Dermis microvascular lymphatic vessel endothelial cell (primary cell): ENCODE data around the gene PELI3. TPM values are rescaled to one million over a fixed set of nuclear protein-coding genes. Genes with fewer than 3 reads are reported as not detected.
"Not testable (repeated sequence)": the region's sequence is repeated elsewhere in the genome, so short reads cannot be mapped to it uniquely, and the experiment has no call there.

Experiments
- DNase-seq, 2 donors: peaks; one replicate each; pipeline versions ENCODE4 v3.0.0 to v3.0.0-alpha.2; 2010; ENCODE audit warnings: low read depth in 2 of 2
- total RNA-seq: library from RNA; depleted of rRNA; stranded (reverse); fragments of >200 nt; gene quantifications from 2 replicates; pipeline ENCODE4 v1.2.1, GENCODE V29; 2014

PELI3 gene, protein sequence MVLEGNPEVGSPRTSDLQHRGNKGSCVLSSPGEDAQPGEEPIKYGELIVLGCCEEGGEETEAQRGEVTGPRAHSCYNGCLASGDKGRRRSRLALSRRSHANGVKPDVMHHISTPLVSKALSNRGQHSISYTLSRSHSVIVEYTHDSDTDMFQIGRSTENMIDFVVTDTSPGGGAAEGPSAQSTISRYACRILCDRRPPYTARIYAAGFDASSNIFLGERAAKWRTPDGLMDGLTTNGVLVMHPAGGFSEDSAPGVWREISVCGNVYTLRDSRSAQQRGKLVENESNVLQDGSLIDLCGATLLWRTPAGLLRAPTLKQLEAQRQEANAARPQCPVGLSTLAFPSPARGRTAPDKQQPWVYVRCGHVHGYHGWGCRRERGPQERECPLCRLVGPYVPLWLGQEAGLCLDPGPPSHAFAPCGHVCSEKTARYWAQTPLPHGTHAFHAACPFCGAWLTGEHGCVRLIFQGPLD
- 3.3 and 5.9 TPM in 2 replicates for total RNA-seq

DNA sequence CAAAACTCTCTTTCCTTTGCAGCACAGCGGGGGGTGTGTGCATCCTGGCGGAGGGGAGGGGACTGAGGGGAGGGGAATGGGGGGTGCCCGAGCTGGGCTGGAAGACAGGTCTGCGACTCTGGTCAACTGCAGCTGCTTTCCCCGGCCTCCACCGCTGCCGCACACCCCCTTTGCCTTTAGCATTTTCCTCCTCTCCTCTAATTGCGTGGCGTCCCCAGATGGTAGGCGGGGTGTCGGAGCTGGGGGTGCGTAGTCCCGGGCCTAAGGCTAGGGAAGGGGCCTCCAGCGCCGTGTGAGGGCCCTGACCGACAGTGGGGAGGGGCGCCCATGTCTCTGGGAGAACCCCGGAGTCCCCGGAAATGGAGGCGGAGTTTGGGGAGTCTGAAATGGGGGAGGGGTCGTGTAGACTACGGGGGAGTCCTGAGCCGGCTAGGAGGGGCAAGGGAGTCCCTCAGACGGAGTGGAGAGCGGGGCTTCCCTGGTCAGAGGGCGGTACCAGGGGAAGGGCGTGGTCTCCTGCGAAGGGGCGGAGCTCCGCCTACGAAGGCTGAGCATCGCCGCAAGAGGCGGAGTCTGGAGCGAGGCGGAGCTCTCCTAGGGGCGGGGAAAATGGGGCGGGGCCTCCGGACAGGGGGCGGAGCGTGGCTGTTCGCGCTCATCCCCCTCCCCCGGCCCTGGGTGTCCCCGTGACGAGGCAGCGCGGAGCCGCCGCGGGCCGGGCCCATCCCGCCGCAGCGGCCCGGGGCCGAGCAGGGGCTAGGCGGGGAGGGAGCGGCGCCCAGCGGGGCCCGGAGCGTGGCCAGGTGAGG lies at the start of gene PELI3:
PELI3 (plus strand) TSS at position 681 of the 809 bp plus-strand sequence. CDS start 1,224 bp downstream, outside the sequence.
- DNase-seq, result peak; percentile 80 to 93

DNA sequence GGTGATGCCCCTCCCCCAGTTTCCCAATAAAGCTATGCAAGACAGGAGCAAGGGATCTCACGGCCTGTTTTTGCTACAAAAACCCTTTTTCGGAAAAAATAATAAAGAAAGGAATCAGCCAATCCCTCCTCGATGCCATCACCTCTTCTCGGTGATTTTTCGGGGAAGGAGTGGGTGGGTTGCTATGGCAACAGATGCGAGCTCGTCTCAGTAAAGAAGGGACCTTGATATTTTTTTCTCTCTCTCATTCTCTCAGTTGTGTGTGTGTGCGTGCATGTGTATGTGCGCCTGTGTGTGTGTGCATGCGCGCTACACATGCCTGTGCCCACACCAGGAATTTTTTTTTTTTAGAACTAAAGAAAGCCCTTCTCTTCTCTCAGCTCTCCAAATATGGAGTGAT lies 49.7 kb upstream of the PELI3 start:
- no peak for DNase-seq

DNA sequence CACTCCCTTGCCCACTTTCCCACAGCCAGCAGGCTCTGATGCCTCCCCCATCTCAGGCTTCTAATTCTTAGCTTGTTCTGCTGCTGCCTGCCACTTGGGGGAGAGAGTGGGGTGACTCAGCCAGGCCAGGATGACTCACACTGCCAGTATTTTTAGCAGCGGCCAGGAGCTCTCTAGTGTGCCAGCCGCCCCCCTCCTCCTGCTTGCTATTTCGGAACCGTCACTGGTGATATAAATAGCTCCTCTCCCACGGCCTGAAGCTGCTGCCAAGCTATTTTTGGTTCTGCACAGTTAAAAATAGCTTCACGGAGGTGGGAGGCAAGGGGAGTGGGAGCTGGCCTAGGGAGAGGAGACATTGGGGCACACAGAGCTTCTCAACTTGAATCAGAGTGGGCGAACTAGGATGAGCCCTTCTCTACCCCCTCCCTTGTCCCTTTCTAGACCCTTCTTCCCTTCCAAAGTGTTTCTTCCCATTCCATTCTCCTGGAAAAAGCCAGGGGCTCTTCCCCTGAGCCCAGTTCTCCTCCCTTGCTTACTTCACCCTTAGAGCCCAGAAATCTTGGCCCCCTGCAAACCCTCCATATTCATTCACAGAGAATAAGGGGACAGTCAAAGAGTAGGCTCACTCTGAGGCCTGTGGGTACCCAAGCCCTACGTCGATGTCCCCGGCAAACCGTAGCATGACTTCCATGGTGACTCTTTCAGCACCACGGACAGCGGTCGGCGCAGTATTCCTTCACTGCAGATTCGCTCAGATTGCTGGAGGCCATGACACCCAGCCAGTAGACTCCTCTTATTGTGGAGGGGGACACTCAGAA lies 48.3 kb upstream of the PELI3 start:
- peak; percentile 30 to 70 for DNase-seq

DNA sequence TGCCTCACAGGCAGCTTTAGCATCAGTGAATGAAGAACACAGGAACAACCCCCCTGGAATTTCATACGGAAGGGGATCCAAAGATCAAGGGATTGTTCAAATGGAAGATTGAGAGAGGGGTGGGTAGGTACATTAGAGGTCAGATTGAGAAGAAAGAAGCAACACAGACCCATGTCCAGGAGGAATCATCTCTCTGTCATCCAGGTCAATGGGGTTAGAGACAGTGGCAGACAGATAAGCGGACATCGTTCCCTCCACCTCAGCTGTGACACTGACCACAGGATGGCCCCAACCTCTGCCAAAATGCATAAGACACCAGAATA lies 47.8 kb upstream of the PELI3 start:
- no peak for DNase-seq

DNA sequence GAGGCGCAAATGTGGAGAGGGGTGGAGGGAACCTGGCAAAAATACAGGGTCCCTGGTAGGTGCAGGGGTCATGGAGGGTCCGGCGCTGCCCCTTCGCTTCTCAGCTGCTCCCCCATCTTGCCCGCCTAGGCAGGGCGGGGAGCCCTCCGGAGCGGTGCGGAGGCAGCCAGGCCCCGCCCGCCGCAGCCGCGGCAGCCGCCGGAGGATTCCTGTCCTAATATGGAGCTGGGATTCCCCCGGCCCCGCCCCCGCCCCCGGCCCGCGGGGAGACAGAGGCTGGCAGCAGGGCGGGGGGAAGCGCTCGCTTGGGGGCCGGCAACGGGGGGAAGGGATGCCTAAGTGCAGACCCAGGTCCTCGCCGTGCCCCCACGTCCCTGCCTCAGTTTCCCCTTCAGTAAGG lies 46.9 kb upstream of the PELI3 start:
- DNase-seq, result no peak

DNA sequence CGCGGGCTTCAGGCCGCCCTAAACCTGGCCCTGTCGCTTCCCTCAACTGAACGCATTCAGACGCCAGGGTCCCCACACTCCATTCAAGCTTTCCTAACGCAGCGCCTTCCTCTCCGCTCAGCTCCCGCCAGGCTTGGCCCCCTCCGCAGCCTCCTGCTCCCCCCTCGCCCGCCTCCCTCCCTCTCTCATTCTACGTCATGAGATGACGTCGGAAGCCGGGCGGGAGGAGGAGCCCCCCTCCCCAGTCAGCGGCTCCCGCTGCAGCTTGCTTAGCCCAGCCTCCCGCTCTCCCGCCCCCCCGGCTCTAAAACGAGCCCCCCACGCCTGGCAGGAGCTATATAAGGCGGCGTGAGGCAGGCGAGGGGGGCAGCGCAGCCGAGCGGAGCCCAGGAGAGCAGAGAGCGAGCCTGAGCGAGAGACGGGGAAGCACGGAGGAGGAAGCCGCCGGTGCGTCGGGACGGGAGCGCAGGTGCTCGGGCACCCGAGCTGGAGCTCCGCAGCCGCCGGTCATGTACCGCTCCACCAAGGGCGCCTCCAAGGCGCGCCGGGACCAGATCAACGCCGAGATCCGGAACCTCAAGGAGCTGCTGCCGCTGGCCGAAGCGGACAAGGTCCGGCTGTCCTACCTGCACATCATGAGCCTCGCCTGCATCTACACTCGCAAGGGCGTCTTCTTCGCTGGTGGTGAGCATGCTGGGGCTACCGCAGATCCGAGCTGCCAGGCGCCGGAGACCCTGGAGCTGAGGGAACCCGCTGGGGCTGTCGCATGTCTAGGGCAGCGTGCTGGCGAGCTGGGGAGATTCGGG lies 45.8 kb upstream of the PELI3 start, which contains the start of gene NPAS4:
NPAS4 (plus strand) TSS at position 365 of the 806 bp plus-strand sequence; CDS start at position 510, 145 bp downstream.
- no peak for DNase-seq

DNA sequence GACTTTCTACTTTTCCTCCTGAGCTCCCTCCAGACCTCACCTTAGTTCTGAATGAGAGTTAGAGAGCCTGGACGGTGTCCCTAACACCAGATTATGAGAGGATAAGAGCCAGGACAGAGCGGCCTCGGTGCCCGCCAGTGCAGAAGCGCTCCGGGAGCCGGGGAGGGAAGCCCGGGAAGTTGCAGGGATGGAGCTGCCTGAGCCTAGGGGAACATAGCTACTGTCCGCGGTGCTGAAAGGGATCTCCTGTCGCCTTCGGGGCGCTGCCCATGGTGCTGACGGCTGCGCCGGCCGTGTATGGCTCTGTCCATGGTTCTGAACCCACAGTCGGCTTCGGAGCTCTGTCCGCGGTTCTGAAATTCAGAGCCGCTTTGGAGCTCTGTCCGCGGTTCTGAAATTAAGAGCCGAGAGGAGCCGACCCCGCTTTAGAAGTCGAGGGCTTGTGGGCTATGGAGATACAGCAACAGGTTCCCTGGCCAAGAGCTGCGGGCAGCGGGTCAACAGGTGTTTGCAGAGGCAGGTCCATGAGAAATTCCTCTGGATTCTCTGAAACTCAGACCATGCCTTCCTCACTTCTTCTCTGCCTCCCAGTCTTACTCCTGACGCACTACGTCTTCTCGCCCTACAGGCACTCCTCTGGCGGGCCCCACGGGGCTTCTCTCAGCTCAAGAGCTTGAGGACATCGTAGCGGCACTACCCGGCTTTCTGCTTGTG lies 45.1 kb upstream of the PELI3 start:
- peak; percentile 77 to 88 for DNase-seq

DNA sequence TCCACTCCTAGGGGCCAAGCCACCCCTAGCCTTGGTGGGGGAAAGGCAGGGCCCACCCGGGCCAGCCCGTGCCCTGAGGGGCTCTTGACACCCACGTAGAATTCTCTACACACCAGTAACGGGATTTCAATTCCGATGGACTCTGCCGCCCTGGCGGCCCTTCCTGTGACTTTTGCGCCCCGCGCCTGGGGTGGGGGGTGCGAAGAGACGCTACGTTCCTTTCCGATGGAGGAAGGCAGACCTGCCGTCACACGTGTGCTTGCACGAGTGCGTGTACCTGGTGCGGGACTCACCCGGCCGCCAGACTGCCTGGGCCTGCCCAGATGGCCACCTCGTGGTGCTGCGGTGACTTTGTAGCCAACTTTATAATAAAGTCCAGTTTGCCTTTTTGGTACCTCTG lies 40.4 kb upstream of the PELI3 start:
- DNase-seq, result no peak

DNA sequence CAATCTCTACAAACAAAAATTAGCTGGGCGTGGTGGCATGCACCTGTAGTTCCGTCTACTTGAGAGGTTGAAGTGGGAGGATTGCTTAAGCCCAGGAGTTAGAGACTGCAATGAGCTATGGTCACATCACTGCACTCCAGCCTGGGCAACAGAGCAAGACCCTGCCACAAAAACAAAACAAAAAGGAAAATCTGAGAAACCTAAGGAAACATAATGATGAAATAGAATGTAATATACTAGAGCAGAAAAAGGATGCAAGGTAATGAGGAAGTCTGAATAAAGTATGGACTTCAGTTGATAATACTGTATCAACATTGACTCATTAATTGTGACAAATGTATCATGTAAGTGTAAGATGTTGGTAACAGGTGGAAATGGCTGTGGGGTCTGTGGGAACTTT lies 37.8 kb upstream of the PELI3 start:
- DNase-seq, result no peak

DNA sequence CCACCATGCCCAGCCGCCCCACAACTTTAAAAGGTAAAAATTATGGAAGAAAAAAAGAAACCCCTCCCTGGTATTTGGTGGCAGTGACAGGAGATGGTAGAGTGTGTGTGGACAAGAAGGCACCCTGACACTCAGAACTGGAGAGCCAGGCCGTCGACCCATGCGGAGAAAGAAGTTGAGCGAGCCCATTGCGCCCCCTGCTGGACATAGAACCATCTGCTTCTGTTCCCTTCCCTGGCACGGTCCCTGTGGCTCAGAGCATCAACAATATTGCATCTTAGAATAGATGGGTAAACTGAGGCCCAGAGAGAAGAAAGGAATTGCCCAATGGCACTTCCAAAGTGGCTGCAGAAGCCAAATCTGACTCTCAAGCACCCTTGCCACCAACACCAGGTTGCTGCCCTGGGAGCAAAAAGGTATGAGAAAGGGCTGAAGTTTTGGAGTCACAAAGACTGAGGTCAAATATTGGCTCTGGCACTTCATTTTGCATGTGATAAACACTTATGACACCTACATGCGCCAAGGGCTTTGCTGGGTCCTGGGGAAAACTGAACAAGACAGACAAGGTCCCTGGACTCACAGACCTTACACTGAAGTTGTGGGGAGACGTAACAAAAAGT lies 36.6 kb upstream of the PELI3 start:
- DNase-seq, result peak; percentile 44 to 72

DNA sequence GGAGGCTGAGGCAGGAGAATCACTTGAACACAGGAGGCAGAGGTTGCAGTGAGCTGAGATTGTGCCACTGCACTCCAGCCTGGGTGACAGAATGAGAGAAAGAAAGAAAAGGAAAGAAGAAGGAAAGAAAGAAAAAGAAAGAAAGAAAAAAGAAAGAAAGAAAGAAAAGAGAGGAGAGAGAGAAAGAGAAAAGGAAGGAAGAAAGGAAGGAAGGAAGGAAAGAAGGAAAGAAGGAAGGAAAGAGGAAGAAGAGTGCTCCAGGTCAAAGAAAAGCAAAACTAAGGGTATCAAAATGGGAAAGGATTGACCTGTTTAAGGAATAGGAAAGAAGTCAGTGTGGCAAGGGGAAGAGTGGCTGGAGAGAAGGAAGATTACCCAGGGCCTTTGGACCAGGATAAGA lies 35.4 kb upstream of the PELI3 start:
- DNase-seq, result not testable (repeated sequence)

DNA sequence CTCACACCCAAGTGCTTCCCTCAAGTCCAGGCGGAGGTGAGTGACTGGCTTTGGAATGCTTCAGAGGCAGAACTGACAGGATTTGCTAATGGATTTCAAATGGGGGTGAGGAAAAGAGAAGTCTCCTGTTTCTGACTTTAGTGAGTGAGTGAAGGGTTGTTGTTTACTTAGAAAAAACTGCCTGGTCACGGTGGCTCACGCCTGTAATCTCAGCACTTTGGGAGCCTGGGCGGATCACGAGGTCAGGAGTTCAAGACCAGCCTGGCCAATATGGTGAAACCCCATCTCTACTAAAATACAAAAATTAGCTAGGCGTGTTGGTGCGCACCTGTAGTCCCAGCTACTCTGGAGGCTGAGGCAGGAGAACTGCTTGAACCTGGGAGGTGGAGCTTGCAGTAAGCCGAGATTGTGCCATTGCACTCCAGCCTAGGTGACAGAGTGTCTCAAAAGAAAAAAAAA lies 34.8 kb upstream of the PELI3 start:
- not testable (repeated sequence) for DNase-seq

DNA sequence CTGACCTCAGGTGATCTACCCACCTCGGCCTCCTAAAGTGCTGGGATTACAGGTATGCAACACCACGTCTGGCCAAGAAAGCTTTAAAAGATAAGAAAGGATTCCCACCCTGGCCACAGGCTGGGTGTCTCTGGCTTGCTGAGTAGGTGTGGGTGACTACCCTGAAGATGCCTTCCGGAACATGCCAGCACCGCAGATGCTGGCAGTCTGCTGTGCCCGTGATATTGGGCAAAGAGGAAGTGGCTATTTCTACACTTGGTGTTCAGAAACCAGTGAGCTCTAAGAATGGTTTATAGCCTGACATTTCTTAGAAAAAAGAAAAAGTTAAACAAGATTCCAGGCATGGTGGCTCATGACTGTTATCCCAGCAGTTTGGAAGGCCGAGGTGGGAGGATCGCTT lies 34.1 kb upstream of the PELI3 start:
- no peak for DNase-seq

DNA sequence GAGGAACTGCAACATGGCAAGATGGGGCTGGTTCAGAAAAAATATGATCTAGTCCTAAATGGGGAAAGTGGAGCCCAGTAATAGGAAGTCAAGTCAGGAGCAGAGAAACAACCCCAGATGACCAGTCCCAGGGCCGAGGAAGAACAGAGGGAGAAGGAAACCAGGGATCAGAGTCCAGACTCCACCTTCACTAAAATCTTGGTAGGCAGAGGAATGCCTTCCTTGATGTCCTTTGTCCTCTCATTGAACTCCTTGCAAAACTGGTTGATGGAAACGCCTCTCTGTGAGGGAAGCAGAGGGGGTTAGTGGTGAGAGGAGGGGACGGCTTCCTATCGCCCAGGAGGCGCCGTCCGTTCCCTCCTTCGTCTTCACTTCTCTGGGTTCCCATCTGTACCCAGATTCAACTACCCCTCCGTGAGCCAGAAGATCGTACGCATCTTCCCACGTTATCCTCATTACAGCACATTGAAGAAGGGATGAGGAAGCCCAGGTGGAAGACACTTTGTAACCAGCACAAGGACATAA lies 28.7 kb upstream of the PELI3 start:
- no peak for DNase-seq

DNA sequence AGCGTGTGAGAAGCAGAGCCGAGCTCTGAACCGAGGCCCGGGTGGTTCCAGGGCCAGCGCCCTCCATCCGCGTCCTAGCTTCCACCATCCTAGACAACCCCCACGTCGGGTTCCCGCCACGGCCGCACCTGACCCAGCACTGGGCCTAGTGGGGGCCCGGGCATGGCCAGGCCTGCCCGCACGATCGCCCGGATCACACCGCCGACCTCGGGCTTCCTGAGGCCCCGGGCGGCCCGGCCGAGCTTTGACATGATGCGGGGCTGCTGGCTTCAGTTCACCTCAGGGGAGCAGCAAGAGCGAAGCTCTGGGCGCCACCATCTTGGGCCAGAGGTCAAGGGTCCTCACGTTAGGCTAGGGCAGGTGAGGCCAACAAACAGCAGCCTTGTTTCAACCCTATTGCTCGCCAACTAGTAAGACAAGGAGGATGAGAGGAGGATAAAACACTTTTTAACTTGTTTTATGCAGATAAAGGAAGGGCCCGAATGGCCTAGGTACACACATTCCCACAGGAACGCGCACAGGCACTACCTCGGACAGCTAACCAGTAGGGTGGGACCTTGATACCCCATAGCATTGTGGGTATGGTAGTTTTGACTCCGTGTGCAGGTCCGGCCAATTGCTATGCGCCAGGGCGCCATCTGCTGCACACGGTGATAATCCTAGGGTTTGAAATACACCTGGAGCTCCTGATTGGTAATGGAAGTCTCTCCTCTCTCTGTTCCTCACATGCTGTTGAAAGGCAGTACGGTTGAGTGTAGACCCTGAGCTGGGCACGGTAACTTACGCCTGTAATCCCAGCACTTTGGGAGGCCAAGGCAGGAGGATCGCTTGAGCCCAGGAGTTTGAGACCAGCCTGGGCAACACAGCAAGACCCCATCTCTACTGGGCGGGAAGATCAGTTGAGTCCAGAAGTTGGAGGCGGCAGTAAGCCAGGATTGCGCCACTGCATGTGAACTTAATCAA lies 27.9 kb upstream of the PELI3 start, which contains the start of gene MRPL11:
MRPL11 (minus strand) TSS at position 345 of the 963 bp plus-strand sequence; CDS start at position 251, 94 bp downstream.
- peak; percentile 92 to 95 for DNase-seq

DNA sequence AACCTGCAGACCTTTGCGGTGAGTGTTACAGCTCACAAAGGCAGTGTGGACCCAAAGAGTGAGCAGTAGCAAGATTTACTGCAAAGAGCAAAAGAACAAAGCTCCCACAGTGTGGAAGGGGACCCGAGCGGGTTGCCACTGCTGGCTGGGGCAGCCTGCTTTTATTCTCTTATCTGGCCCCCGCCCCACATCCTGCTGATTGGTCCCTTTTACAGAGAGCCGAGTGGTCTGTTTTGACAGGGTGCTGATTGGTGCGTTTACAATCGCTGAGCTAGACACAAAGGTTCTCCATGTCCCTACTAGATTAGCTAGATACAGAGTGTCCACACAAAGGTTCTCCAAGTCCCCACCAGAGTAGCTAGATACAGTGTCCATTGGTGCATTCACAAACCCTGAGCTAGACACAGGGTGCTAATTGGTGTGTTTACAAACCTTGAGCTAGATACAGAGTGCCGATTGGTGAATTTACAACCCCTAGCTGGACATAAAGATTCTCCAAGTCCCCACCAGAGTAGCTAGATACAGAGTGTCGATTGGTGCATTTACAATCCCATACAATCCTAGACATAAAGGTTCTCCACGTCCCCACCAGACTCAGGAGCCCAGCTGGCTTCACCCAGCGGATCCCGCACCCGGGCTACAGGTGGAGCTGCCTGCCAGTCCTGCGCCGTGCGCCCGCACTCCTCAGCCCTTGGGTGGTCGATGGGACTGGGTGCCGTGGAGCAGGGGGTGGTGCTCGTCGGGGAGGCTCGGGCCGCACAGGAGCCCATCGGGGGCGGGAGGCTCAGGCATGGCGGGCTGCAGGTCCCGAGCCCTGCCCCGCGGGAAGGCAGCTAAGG lies 26.4 kb upstream of the PELI3 start:
- DNase-seq, result not testable (repeated sequence)

DNA sequence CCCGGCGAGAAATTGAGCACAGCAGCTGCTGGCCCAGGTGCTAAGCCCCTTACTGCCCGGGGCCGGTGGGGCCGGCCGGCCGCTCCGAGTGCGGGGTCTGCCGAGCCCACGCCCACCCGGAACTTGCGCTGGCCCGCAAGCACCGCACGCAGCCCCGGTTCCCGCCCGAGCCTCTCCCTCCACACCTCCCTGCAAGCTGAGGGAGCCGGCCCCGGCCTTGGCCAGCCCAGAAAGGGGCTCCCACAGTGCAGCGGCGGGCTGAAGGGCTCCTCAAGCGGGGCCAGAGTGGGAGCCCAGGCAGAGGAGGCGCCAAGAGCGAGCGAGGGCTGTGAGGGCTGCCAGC lies 25.8 kb upstream of the PELI3 start:
- not testable (repeated sequence) for DNase-seq
